ENCODE measurements around the gene ARHGAP31. TPM values are rescaled to one million over a fixed set of nuclear protein-coding genes. Genes with fewer than 3 reads are reported as not detected.

ARHGAP31 gene
- total and polyA plus RNA-seq, 2 of the 8 experiments (the other 6 are each of a cell fraction or from before 2014, with no cell fraction given) = 1.1 to 7.6 TPM

GRCh38 chr3:119279584-119280243 is 14.5 kb upstream of the ARHGAP31 start (continued):
- TF ChIP-seq CHD7 (IDR thresholded peaks at IDR 0.05; ENCODE audit: insufficient replicate concordance, low read length) (no peak), MAX (IDR thresholded peaks at IDR 0.05) (no peak)

Data from H1 (cell line).